NCI-H1105 (cell line): ENCODE results near the gene EYS.
"Not testable (repeated sequence)": the region's sequence is repeated elsewhere in the genome, so short reads cannot be mapped to it uniquely, and the experiment has no call there.

ENCODE experiments used
- DNase-seq: peaks from one replicate; lab custom pipeline; 2025; lab: John Stamatoyannopoulos, UW

Gene EYS

DNA sequence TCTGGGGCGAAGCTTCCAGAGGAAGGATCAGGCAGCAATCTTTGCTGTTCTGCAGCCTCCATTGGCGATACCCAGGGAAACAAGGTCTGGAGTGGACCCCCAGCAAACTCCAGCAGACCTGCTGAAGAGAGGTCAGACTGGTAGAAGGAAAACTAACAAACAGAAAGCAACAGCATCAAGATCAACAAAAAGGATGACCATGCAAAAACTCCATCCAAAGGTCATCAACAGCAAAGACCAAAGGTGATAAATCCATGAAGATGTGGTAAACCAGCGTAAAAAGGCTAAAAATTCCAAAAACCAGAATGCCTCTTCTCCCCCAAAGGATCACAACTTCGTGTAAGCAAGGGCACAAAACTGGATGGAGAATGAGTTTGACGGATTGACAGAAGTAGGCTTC is 1818.6 kb downstream of the EYS start:
- DNase-seq: no peak

DNA sequence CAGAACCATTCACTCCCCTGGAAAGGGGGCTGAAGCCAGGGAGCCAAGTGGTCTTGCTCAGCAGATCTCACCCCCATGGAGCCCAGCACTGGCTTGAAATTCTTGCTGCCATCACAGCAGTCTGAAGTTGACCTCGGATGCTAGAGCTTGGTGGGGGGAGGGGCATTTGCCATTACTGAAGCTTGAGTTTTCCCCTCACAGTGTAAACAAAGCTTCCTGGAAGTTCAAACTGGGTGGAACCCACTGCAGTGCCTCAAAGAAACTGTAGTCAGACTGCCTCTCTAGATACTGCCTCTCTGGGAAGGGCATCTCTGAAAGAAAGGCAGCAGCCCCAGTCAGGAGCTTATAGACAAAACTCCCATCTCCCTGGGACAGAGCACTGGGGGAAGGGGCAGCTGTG is 1819.2 kb downstream of the EYS start:
- not testable (repeated sequence) for DNase-seq

GRCh38 chr6:63887002-63887751 is 1819.8 kb downstream of the EYS start:
- no peak for DNase-seq

DNA sequence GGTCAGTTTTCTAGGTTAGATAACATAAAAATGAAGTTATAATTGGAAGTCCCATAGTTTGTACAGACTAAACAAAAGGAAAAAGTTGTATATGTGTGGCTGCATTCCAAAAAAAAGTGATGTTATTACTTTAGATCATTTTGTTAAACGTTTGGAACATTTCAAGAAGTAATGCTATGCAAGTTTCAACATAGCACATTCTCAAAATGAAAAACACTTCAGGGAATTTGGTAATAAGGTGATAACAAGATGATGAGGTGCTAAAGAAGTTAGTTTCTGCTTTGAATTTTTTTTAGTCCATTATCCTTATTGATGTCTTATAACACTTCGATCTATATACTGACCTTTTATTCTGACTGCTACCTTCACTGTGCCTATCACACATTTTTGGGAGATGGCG is 1820.7 kb downstream of the EYS start:
- no peak for DNase-seq

DNA sequence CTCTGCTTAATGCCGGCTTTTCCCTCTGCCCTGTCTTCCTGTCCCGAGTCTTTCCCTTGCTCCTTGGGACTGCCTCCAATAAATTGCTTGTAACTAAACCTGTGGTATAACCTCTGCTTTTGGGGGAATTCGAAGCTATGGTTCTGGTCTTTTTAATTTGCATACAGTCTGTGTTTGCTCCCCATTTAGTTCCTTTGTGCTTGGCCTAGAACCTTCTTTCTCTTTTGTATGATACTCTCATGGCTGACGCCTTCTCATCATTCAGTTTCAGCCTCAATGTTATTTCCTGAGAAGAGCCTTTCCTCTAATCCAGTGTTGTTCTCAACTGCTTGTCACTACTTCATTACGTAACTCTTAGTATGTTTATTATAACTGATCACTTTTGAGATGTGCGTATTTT is 1823.4 kb downstream of the EYS start:
- no peak for DNase-seq

DNA sequence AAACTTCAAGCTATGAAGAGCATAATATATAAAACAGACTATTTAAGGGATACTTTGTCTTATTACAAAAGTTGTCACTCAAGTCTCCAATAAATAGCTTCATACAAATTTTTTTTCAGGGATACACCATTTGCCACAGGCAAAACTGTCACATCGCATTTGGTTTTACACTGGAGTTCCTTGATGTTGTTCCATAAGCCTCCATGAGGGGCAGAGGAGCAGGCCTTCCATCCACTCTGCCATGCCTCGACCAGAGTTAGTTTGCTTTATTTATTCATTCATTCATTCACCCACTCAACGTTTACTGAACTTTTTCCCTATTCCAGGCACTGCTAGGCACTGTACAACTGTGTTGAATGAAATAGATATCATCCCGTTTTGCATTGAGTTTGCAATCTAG is 1824.8 kb downstream of the EYS start:
- DNase-seq: no peak

- no peak for DNase-seq
Measured at GRCh38 chr6:63881791-63882190, 1825.2 kb downstream of the EYS start.

GRCh38 chr6:63872233-63872632 is 1834.8 kb downstream of the EYS start:
- no peak for DNase-seq

- DNase-seq: no peak
Measured at GRCh38 chr6:63868351-63868750, 1838.7 kb downstream of the EYS start.

GRCh38 chr6:63864671-63865318 is 1842.2 kb downstream of the EYS start:
- DNase-seq: no peak

GRCh38 chr6:63864061-63864460 is 1843.0 kb downstream of the EYS start:
- DNase-seq: no peak

DNA sequence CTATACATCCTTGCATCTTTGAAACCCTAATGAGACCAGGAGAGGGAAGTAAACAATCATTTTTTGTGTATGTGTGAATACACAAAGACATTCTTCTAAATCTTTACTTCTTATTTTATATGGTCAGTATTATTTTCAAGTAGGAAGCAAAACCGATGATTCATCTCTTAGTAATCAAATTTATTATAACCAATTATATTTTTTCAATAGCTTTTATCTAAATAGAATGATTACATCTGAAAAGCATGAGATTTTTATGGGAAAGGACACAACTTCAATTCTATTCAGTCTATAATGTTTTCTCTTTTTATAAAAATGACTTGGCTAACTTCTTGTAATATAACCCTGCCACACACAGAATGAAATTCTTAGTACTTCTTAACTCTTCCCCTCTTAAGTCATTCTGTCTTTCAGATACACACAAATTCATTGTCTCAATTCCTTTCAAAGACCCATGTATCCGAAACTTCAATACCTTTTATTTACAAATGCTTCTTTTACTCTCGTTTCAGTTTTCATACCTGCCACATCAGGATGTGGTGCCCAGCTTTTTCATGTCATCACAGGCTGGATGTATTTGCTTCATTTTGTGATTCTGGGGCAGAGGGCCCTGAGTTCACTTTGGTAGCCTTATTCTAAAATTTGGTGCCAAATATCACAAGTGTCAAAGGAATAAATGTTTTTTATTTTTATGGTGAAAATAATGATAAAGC is 1844.4 kb downstream of the EYS start:
- no peak for DNase-seq

DNA sequence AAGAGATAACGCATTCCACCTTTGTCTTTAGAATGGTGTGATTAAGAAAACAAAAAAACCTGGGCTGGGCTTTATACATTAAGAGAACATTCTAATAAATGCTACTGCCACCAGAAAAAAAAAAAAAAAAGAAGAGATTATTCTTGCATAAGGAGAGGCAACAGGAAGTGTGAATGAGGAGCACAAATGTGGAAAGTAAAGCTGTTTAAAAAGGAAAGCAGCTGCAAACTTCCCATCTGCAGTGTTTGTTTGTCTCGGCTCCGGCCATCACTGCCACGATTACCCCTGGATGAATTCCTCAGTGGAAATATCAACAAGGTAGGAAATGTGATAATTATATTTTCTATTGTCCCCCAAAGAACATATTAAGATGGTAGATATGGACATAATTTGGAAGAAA is 1847.5 kb downstream of the EYS start:
- no peak for DNase-seq

- no peak for DNase-seq
Measured at GRCh38 chr6:63858691-63859090, 1848.3 kb downstream of the EYS start.

DNA sequence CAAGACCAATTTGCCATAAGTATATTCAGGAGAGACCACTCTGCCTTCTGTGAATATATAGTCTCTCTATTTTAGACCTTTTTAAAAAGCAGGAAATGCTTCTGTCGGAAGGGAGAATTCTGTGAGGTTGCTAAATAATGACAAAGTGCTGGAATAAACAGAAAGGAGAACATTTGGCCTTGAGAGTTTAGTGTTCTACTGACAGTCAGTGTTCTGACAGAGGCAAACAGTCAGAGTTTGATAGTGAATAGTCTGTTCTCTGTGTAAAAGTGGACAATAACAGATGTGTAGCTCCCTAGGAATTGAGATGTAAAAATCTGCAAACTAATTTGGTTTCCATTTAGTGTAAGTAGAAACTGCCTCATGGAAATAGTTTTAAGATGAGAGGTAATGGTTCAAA is 1850.8 kb downstream of the EYS start:
- no peak for DNase-seq

GRCh38 chr6:63844287-63844686 is 1862.7 kb downstream of the EYS start:
- DNase-seq: no peak

DNA sequence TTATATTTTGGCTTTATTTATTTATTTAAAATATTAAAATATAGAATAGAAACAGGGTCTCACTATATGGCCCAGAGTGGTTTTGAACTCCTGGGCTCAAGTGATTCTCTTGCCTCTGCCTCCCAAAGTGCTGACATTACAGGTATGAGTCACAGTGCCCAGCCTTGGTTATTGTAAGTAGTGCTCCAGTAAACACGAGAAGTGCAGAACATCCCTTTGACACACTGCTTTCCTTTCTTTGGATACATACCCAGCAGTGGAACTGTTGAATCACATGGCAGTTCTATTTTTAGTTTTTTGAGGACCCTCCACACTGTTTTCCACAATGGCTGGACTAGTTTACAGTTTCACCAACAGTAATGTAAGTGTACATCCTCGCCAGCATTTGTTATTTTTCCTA is 1867.5 kb downstream of the EYS start:
- no peak for DNase-seq

- not testable (repeated sequence) for DNase-seq
Measured at GRCh38 chr6:63828678-63829077, 1878.3 kb downstream of the EYS start.

DNA sequence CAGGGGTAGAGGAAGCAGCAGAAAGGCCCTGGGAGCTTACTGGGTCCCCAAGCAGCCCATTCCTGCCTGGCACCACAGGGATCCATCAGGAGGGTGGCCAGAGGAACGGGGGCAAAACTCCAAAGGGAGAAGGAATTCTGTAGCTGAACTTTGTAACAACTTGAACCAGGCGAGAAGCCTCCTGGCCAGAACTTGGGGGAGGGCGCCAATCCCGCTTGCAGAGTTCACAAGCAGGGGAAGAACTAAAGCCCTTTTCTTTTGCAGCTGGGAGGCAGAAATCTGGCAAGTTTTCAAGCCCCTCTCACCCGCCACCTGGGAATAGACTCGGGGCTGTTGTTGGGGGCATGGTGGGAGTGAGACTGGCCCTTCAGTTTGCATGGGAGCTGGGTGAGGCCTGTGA is 1882.3 kb downstream of the EYS start:
- DNase-seq: no peak

DNA sequence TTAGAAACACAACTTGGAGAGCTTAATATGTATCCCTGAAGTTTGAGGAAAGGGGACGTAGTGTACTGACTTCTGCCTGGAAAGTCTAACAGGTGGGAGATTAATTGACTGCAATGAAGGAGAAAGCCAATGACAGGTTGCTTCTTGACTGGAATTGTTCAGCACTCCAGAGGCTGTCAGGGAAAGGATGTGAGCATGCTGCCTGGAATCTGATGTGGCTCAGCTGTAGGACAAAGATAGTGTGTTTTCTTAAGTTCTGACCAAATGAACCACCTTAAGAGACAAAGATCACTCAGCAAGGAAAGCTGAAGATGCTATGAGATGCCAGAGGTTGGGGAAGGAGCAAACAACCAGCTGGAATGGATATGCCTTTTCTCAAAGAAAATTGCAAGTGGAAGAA is 1885.6 kb downstream of the EYS start:
- no peak for DNase-seq

GRCh38 chr6:63819831-63820230 is 1887.2 kb downstream of the EYS start:
- DNase-seq: no peak

GRCh38 chr6:63817492-63818050 is 1889.5 kb downstream of the EYS start:
- DNase-seq: no peak

- DNase-seq: no peak
Measured at GRCh38 chr6:63816982-63817436, 1890.0 kb downstream of the EYS start.
